K562 (cell line): ENCODE measurements around the gene SLC16A4. TPM values are rescaled to one million over a fixed set of nuclear protein-coding genes. Genes with fewer than 3 reads are reported as not detected.

Source experiments
- ATAC-seq: fragments of 200-7000 bp; cut with Tn5 transposase; 3 replicates; pipeline ENCODE4 v1.9.1; 2020; ENCODE audit warnings: moderate library complexity
- BruUV-seq: library from RNA; stranded (reverse); fragments of 400-500 nt; replicated peaks from 2 replicates; lab custom pipeline; 2021; lab: Mats Ljungman, UMichigan
- CTCF ChIA-PET: fragments of 300-600 bp; formaldehyde crosslinking; extraction: SDS; loops from one replicate; lab custom pipeline; 2021; ENCODE audit warnings: low intra/inter-chr PET ratio; lab: Yijun Ruan, JAX
- POLR2A ChIA-PET: fragments of 300-600, 350-650 bp; sonication (Branson Sonifier 250); formaldehyde crosslinking; extraction: SDS; loops from one replicate; lab custom pipeline; 2021; ENCODE audit warnings: antibody characterized with exemption, inconsistent platforms; lab: Yijun Ruan, JAX
- DNase-seq, 4 experiments: peaks; one replicate each; pipeline versions ENCODE4 v3.0.0 to v3.0.0-alpha.2; 2011 to 2018; ENCODE audit warnings: low spot score in 3 of 4, mixed read lengths in 3 of 4; ENCODE audit errors: extremely low read depth in 1 of 4
- FAIRE-seq: peaks from 2 replicates; lab custom pipeline; 2011; peaks lifted over from hg19 to GRCh38; lab: Jason Lieb, UNC
- H2AFZ ChIP-seq: 2 replicates; pipeline ENCODE4 v1.6.0; 2011; ENCODE audit warnings: low read depth, low read length, control low read depth, inconsistent platforms
- H3K27ac ChIP-seq: fragments of 200-600 bp; 3 replicates; pipeline ENCODE4 v1.8.0; 2011; ENCODE audit warnings: low read depth, mild to moderate bottlenecking, control low read depth, inconsistent platforms, low read length, moderate library complexity, mixed read lengths; ENCODE audit errors: extremely low read depth
- H3K27me3 ChIP-seq, 2 experiments: fragments of 300-600 bp in 1 of 2; 2 replicates in 1 of 2; 3 replicates in 1 of 2; pipeline versions ENCODE4 v1.6.0 to v1.8.0; 2011; ENCODE audit warnings: inconsistent platforms in 2 of 2, low read length in 2 of 2, mild to moderate bottlenecking in 1 of 2, mixed read lengths in 1 of 2, moderate library complexity in 1 of 2; ENCODE audit not compliant: control insufficient read depth in 2 of 2, insufficient read depth in 2 of 2
- H3K36me3 ChIP-seq: fragments of 300-600 bp; 3 replicates; pipeline ENCODE4 v1.8.0; 2011; ENCODE audit warnings: mild to moderate bottlenecking, low read length, inconsistent platforms; ENCODE audit not compliant: control insufficient read depth, insufficient read depth
- H3K4me1 ChIP-seq, 2 experiments: fragments of 200-600 bp in 1 of 2; replicated peaks in 1 of 2; 2 replicates in 1 of 2; 3 replicates in 1 of 2; pipeline versions ENCODE4 v1.5.1 to v1.8.0; 2011; ENCODE audit warnings: inconsistent platforms in 2 of 2, low read length in 2 of 2, mild to moderate bottlenecking in 1 of 2, mixed read lengths in 1 of 2, moderate library complexity in 1 of 2; ENCODE audit not compliant: control insufficient read depth in 2 of 2, insufficient read depth in 2 of 2
- H3K4me2 ChIP-seq: 2 replicates; pipeline ENCODE4 v1.6.1; 2011; ENCODE audit warnings: low read length, control low read depth, inconsistent platforms, mixed read lengths; ENCODE audit not compliant: insufficient read depth
- H3K4me3 ChIP-seq: fragments of 200-600 bp; sonication (generic), shearing (Covaris generic); 2 replicates; pipeline ENCODE4 v1.5.1; 2016; ENCODE audit warnings: control low read depth, inconsistent platforms
- H3K79me2 ChIP-seq: fragments of 200-600 bp; 3 replicates; pipeline ENCODE4 v1.8.0; 2011; ENCODE audit warnings: low read length, inconsistent platforms; ENCODE audit not compliant: control insufficient read depth, insufficient read depth
- H3K9ac ChIP-seq, 2 experiments: 2 replicates each; pipeline versions ENCODE4 v1.6.0 to v1.6.1; 2011; ENCODE audit warnings: low read depth in 2 of 2, low read length in 2 of 2, control low read depth in 1 of 2, inconsistent platforms in 1 of 2, mild to moderate bottlenecking in 1 of 2, mixed read lengths in 1 of 2; ENCODE audit not compliant: insufficient read depth in 1 of 2
- H3K9me1 ChIP-seq: one replicate; pipeline ENCODE4 v1.6.0; 2011; ENCODE audit warnings: inconsistent platforms, mild to moderate bottlenecking, low read length, moderate library complexity; ENCODE audit not compliant: control insufficient read depth, insufficient read depth
- H3K9me3 ChIP-seq: replicated peaks from 2 replicates; pipeline ENCODE4 v1.5.1; 2011; ENCODE audit warnings: low read depth, low read length, inconsistent platforms; ENCODE audit not compliant: control insufficient read depth, insufficient read depth
- H4K20me1 ChIP-seq: replicated peaks from 2 replicates; pipeline ENCODE4 v1.6.1; 2011; ENCODE audit warnings: low read length, inconsistent platforms, mixed read lengths; ENCODE audit not compliant: control insufficient read depth, insufficient read depth
- ARID1B ChIP-seq: fragments of 450-650 bp; IDR thresholded peaks from 2 replicates; pipeline ENCODE4 v1.6.1; 2016; ENCODE audit warnings: antibody characterized with exemption, mild to moderate bottlenecking, inconsistent platforms
- FOSL1 ChIP-seq: fragments of 200-800 bp; sonication (Bioruptor generic); conservative IDR thresholded peaks from 2 replicates; pipeline ENCODE4 v1.6.1; 2016; ENCODE audit warnings: missing genetic modification characterization, missing compliant biosample characterization
- FOXK2 ChIP-seq, 2 experiments: fragments of 450-650 bp; IDR thresholded peaks in 1 of 2; conservative IDR thresholded peaks in 1 of 2; 2 replicates each; pipeline ENCODE4 v1.6.1; 2016; ENCODE audit warnings: low read depth in 2 of 2, mild to moderate bottlenecking in 1 of 2
- HDAC1 ChIP-seq, 2 experiments: fragments of 450-650 bp; IDR thresholded peaks; 2 replicates each; pipeline ENCODE4 v1.6.1; 2016 to 2017; ENCODE audit warnings: inconsistent platforms in 1 of 2, mild to moderate bottlenecking in 1 of 2, moderate library complexity in 1 of 2
- HDAC2 ChIP-seq: fragments of 450-650 bp; IDR thresholded peaks from 2 replicates; pipeline ENCODE4 v1.6.1; 2016; ENCODE audit warnings: mild to moderate bottlenecking
- HLTF ChIP-seq: fragments of 450-650 bp; IDR thresholded peaks from 2 replicates; pipeline ENCODE4 v1.6.1; 2016
- JUN ChIP-seq, 2 experiments: sonication (generic) in 1 of 2; formaldehyde crosslinking in 1 of 2; IDR thresholded peaks; 2 replicates each; pipeline versions ENCODE4 v1.6.1 to v1.8.0; 2012 to 2022; ENCODE audit warnings: borderline replicate concordance in 2 of 2, mild to moderate bottlenecking in 2 of 2, improper control_type of control experiment in 1 of 2, low read depth in 1 of 2, low read length in 1 of 2, missing genetic modification reagents in 1 of 2
- KDM1A ChIP-seq, 2 experiments: fragments of 450-650 bp; IDR thresholded peaks; 2 replicates each; pipeline ENCODE4 v1.6.1; 2016; ENCODE audit warnings: mild to moderate bottlenecking in 2 of 2
- NR2C1 ChIP-seq, 2 experiments: fragments of 450-650 bp; IDR thresholded peaks; 2 replicates each; pipeline ENCODE4 v1.6.1; 2017; ENCODE audit warnings: mild to moderate bottlenecking in 2 of 2, antibody characterized with exemption in 1 of 2, inconsistent platforms in 1 of 2, missing compliant biosample characterization in 1 of 2, missing genetic modification characterization in 1 of 2
- RBFOX2 ChIP-seq: fragments of 200-400 bp; formaldehyde crosslinking; IDR thresholded peaks from 2 replicates; pipeline ENCODE4 v1.6.1; 2017; ENCODE audit warnings: low read depth, mild to moderate bottlenecking, low read length, moderate library complexity
- SMARCA4 ChIP-seq: fragments of 450-650 bp; IDR thresholded peaks from 2 replicates; pipeline ENCODE4 v1.6.1; 2016
- SMARCB1 ChIP-seq: IDR thresholded peaks from 2 replicates; pipeline ENCODE4 v1.6.1; 2011; ENCODE audit warnings: improper control_type of control experiment, low read depth; ENCODE audit not compliant: insufficient read length
- SMARCC2 ChIP-seq: fragments of 450-650 bp; IDR thresholded peaks from 2 replicates; pipeline ENCODE4 v1.6.1; 2017; ENCODE audit warnings: antibody characterized with exemption, moderate library complexity, mild to moderate bottlenecking, low read depth
- SMARCE1 ChIP-seq: fragments of 450-650 bp; IDR thresholded peaks from 2 replicates; pipeline ENCODE4 v1.7.1; 2016; ENCODE audit warnings: mild to moderate bottlenecking
- SOX6 ChIP-seq: fragments of 450-650 bp; IDR thresholded peaks from 2 replicates; pipeline ENCODE4 v1.6.1; 2014; ENCODE audit warnings: mild to moderate bottlenecking
- TAL1 ChIP-seq: fragments of 450-650 bp; IDR thresholded peaks from 2 replicates; pipeline ENCODE4 v1.6.1; 2016; ENCODE audit warnings: mild to moderate bottlenecking
- ZFP1 ChIP-seq: fragments of 450-650 bp; formaldehyde crosslinking; IDR thresholded peaks from 2 replicates; pipeline ENCODE4 v1.4.0; 2020; ENCODE audit warnings: mild to moderate bottlenecking, mixed read lengths
- ZNF445 ChIP-seq: fragments of 250-450 bp; sonication (Bioruptor Pico); IDR thresholded peaks from 2 replicates; pipeline ENCODE4 v1.4.0; 2020; ENCODE audit warnings: low read depth, mild to moderate bottlenecking, moderate library complexity
- ZNF785 ChIP-seq: fragments of 250-450 bp; sonication (Bioruptor Pico); IDR thresholded peaks from 2 replicates; pipeline ENCODE4 v1.4.0; 2020; ENCODE audit warnings: mild to moderate bottlenecking
- WGBS: fragments of 100-300 bp; shearing (Covaris generic); methylation state at CpG from one replicate; pipeline ENCODE4 v1.1.6; 2016; ENCODE audit warnings: low coverage, mixed read lengths; ENCODE audit not compliant: insufficient coverage; ENCODE audit errors: missing lambda C conversion rate; 5-methylcytosine and 5-hydroxymethylcytosine counted together
- in situ Hi-C: fragments of 300-500 bp; cut with MboI; formaldehyde crosslinking; loops from 4 replicates; pipeline ENCODE4 v1.15.0; 2018; ENCODE audit warnings: inconsistent platforms, mixed read lengths
- intact Hi-C: fragments of 100-400 bp; cut with micrococcal nuclease; formaldehyde crosslinking; loops from 2 replicates; pipeline ENCODE4 v1.14.2; 2022
- polyA plus RNA-seq, 8 experiments: library from polyadenylated mRNA; depleted of rRNA in 4 of 8; stranded (reverse) in 5 of 8; unstranded in 3 of 8; fragments of >200 nt; fragmentation: Nextera tagmentation in 2 of 8; fragmentation: Illumina TruSeq in 1 of 8; extraction: Ambion mirVana in 2 of 8; extraction: Trizol in 1 of 8; gene quantifications; 2 replicates each; pipeline versions ENCODE4 v1.2.1 to v1.2.3, GENCODE V29; 2011 to 2014; ENCODE audit warnings: inconsistent platforms in 1 of 8, missing spikeins in 1 of 8
- total RNA-seq, 7 experiments: library from RNA; depleted of rRNA in 6 of 7; stranded (reverse); fragments of >200 nt in 6 of 7; fragmentation: Illumina TruSeq in 2 of 7; extraction: Trizol in 2 of 7; gene quantifications; 2 replicates each; pipeline versions ENCODE4 v1.2.1 to v1.2.3, GENCODE V29; 2011 to 2021; ENCODE audit warnings: low replicate concordance in 1 of 7
- TF ChIP-seq, protein P1 (sequence below), 2 experiments: fragments of 450-650 bp; IDR thresholded peaks; 2 replicates each; pipeline ENCODE4 v1.6.1; 2018; ENCODE audit warnings: mild to moderate bottlenecking in 2 of 2, low read depth in 1 of 2; ENCODE audit not compliant: partially characterized antibody in 2 of 2

SLC16A4 gene
- total and polyA plus RNA-seq, 9 of the 15 experiments (the other 6 are each of a cell fraction or from before 2014, with no cell fraction given), result 0.04 to 0.31 (median 0.18) TPM; not detected in 1

GRCh38 chr1:110336300-110337039 is 54.4 kb downstream of the SLC16A4 start:
- H3K4me3 ChIP-seq, result no peak overlapping the region
- DNase-seq (peak in 1 of 4 experiments; percentile 37), FAIRE-seq (no peak), ATAC-seq (no peak)
- H3K79me2 ChIP-seq, result peaks cover 42% of the 10 kb centered on the region
- H4K20me1 ChIP-seq, result peaks cover 20% of the 10 kb centered on the region
- H3K9ac ChIP-seq, result peak overlapping the region in 1 of 2 experiments; percentile 99; a peak in 1 of 4 replicates
- WGBS, result 0% methylated on average over 1 of the region's 1 CpG
- POLR2A ChIA-PET, result interaction anchor here (0.7 to 1.8 kb wide), 2 partner anchors 14 to 16 kb away, joined by 5 read pairs; no protein-coding TSS in a partner anchor
- H2AFZ ChIP-seq, result no peak overlapping the region
- intact Hi-C loops (loop anchor here (5.0 to 10.0 kb wide), 2 partner anchors 304 to 628 kb away; partner anchors contain the start of genes LRIF1 and STRIP1), in situ Hi-C loops (no loop called here)
- peaks cover 25 to 32% of the 10 kb centered on the region in 2 experiments for H3K4me1 ChIP-seq
- H3K9me1 ChIP-seq, result peaks cover 4% of the 10 kb centered on the region
- no peaks in the 10 kb centered on the region for H3K27me3 ChIP-seq
- CTCF ChIA-PET, result no interaction called here
- no peaks in the 10 kb centered on the region for H3K9me3 ChIP-seq
- H3K4me2 ChIP-seq, result no peak overlapping the region
- no TSS peak for BruUV-seq
- peaks cover 15% of the 10 kb centered on the region for H3K36me3 ChIP-seq
- H3K27ac ChIP-seq, result no peak overlapping the region; the same call in 2 of the 3 replicates
- peak in 1 of 2 experiments; percentile 75; a peak in 2 of 4 replicates for TF ChIP-seq HDAC1 (IDR thresholded peaks at IDR 0.05)
- TF ChIP-seq SOX6, result peak; percentile 26; the same call in 1 of the 2 replicates
- no peak for TF ChIP-seq RBFOX2
- TF ChIP-seq HLTF, result no peak
- peak; percentile 89 for TF ChIP-seq SMARCC2
- TF ChIP-seq SMARCA4, result peak; percentile 89
- TF ChIP-seq ARID1B, result peak; percentile 81
- TF ChIP-seq FOSL1 (tag), result peak; percentile 98
- peak; percentile 16; the same call in 1 of the 2 replicates for TF ChIP-seq TAL1
- no peak for TF ChIP-seq ZFP1 (CRISPR knock-in tag)
- TF ChIP-seq NR2C1 (IDR thresholded peaks at IDR 0.05), result no peak
- TF ChIP-seq NR2C1 (tag; IDR thresholded peaks at IDR 0.05), result 0 out of 2 replicates have a peak, but pooled peaks have one; percentile 14
- no peak for TF ChIP-seq SMARCB1
- TF ChIP-seq FOXK2 (conservative IDR thresholded peaks at IDR 0.05 in 1 of 2, IDR thresholded peaks at IDR 0.05 in 1 of 2; ENCODE audit: low read depth in 2 of 2), result no peak
- no peak for TF ChIP-seq ZNF785 (CRISPR knock-in tag)
- TF ChIP-seq JUN (IDR thresholded peaks at IDR 0.05; ENCODE audit: borderline replicate concordance, low read depth, low read length), result peak; percentile 75
- no peak for TF ChIP-seq JUN (CRISPR knock-in tag; IDR thresholded peaks at IDR 0.05; ENCODE audit: borderline replicate concordance)
- peak; percentile 74 for TF ChIP-seq HDAC2
- TF ChIP-seq, protein P1, sequence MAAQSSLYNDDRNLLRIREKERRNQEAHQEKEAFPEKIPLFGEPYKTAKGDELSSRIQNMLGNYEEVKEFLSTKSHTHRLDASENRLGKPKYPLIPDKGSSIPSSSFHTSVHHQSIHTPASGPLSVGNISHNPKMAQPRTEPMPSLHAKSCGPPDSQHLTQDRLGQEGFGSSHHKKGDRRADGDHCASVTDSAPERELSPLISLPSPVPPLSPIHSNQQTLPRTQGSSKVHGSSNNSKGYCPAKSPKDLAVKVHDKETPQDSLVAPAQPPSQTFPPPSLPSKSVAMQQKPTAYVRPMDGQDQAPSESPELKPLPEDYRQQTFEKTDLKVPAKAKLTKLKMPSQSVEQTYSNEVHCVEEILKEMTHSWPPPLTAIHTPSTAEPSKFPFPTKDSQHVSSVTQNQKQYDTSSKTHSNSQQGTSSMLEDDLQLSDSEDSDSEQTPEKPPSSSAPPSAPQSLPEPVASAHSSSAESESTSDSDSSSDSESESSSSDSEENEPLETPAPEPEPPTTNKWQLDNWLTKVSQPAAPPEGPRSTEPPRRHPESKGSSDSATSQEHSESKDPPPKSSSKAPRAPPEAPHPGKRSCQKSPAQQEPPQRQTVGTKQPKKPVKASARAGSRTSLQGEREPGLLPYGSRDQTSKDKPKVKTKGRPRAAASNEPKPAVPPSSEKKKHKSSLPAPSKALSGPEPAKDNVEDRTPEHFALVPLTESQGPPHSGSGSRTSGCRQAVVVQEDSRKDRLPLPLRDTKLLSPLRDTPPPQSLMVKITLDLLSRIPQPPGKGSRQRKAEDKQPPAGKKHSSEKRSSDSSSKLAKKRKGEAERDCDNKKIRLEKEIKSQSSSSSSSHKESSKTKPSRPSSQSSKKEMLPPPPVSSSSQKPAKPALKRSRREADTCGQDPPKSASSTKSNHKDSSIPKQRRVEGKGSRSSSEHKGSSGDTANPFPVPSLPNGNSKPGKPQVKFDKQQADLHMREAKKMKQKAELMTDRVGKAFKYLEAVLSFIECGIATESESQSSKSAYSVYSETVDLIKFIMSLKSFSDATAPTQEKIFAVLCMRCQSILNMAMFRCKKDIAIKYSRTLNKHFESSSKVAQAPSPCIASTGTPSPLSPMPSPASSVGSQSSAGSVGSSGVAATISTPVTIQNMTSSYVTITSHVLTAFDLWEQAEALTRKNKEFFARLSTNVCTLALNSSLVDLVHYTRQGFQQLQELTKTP (IDR thresholded peaks at IDR 0.05; ENCODE audit: low read depth in 1 of 2, partially characterized antibody in 2 of 2), result peak in 1 of 2 experiments; percentile 32
- no peak for TF ChIP-seq ZNF445
- TF ChIP-seq SMARCE1, result peak; percentile 96
- peak; percentile 93 to 95 for TF ChIP-seq KDM1A (IDR thresholded peaks at IDR 0.05)
